Inferior parietal cortex (tissue), 1 donor: Measurements from ENCODE around the gene CMSS1.

Experiments
- DNase-seq: peaks from one replicate; pipeline ENCODE4 v3.0.0-alpha.2; 2016; ENCODE audit errors: extremely low spot score

CMSS1 gene

GRCh38 chr3:100173961-100174360 is 356.3 kb downstream of the CMSS1 start:
- no peak for DNase-seq

- DNase-seq = no peak
These were observed 358.1 kb downstream of the CMSS1 start for GRCh38 chr3:100175637-100176280.

GRCh38 chr3:100179692-100180349 is 362.2 kb downstream of the CMSS1 start:
- no peak for DNase-seq

GRCh38 chr3:100183608-100184125 is 366.0 kb downstream of the CMSS1 start:
- no peak for DNase-seq

GRCh38 chr3:100184948-100185570 is 367.4 kb downstream of the CMSS1 start:
- no peak for DNase-seq

GRCh38 chr3:100185847-100186246 is 368.2 kb downstream of the CMSS1 start:
- DNase-seq = no peak

- no peak for DNase-seq
These were observed 371.8 kb downstream of the CMSS1 start for GRCh38 chr3:100189444-100189964.

GRCh38 chr3:100195375-100195774 is 377.7 kb downstream of the CMSS1 start:
- DNase-seq = no peak

- DNase-seq = no peak
These were observed 380.2 kb downstream of the CMSS1 start for GRCh38 chr3:100197876-100198275.

- no peak for DNase-seq
These were observed 381.1 kb downstream of the CMSS1 start for GRCh38 chr3:100198579-100199269.

GRCh38 chr3:100205171-100205570 is 387.5 kb downstream of the CMSS1 start:
- no peak for DNase-seq

GRCh38 chr3:100206687-100207086 is 389.0 kb downstream of the CMSS1 start:
- DNase-seq = no peak

- DNase-seq = no peak
These were observed 390.2 kb downstream of the CMSS1 start for GRCh38 chr3:100207886-100208285.

GRCh38 chr3:100209169-100209568 is 391.5 kb downstream of the CMSS1 start:
- no peak for DNase-seq

GRCh38 chr3:100209948-100210771 is 392.5 kb downstream of the CMSS1 start:
- DNase-seq = no peak

GRCh38 chr3:100210772-100211135 is 393.1 kb downstream of the CMSS1 start:
- DNase-seq = no peak

GRCh38 chr3:100213891-100214573 is 396.4 kb downstream of the CMSS1 start:
- no peak for DNase-seq

GRCh38 chr3:100214574-100214964 is 396.9 kb downstream of the CMSS1 start:
- no peak for DNase-seq

GRCh38 chr3:100216713-100217112 is 399.1 kb downstream of the CMSS1 start:
- DNase-seq = no peak

GRCh38 chr3:100221159-100221558 is 403.5 kb downstream of the CMSS1 start:
- no peak for DNase-seq

GRCh38 chr3:100225193-100225592 is 407.5 kb downstream of the CMSS1 start:
- no peak for DNase-seq
